Activated T-cell treated with anti-CD3 and anti-CD28 coated beads, Interleukin-2, amount 50 U/mL, for 24 hours (primary cell): ENCODE data around the gene CA12.
"Not testable (repeated sequence)": the region's sequence is repeated elsewhere in the genome, so short reads cannot be mapped to it uniquely, and the experiment has no call there.

ENCODE experiments used
- DNase-seq: peaks from one replicate; pipeline ENCODE4 v3.0.0-alpha.2; 2020
- H3K27ac Mint-ChIP-seq: 2 replicates; pipeline ENCODE4 v1.8.0; 2020; ENCODE audit warnings: mild to moderate bottlenecking, mixed read lengths
- H3K27me3 Mint-ChIP-seq: 2 replicates; pipeline ENCODE4 v1.8.0; 2020; ENCODE audit warnings: mixed read lengths
- H3K36me3 Mint-ChIP-seq: 2 replicates; pipeline ENCODE4 v1.8.0; 2020; ENCODE audit warnings: low read depth, mixed read lengths
- H3K4me1 Mint-ChIP-seq: 2 replicates; pipeline ENCODE4 v1.8.0; 2020; ENCODE audit warnings: low read depth, mixed read lengths
- H3K4me3 Mint-ChIP-seq: 2 replicates; pipeline ENCODE4 v1.8.0; 2020; ENCODE audit warnings: mild to moderate bottlenecking, moderate library complexity, mixed read lengths
- H3K9me3 Mint-ChIP-seq: 2 replicates; pipeline ENCODE4 v1.8.0; 2020; ENCODE audit warnings: mixed read lengths

Gene CA12

GRCh38 chr15:63381301-63382204, at the start of gene CA12:
Gene CA12 (minus strand): TSS chr15:63381846. CDS start chr15:63381720, 126 bp downstream.
- Mint-ChIP-seq H3K9me3 (no peaks in the 10 kb centered on the region), H3K27me3 (peaks cover 87% of the 10 kb centered on the region), H3K4me3 (peak within 1 kb of the TSS; percentile 63), H3K36me3 (no peaks in the 10 kb centered on the region), H3K27ac (no peak within 1 kb of the TSS), H3K4me1 (peaks cover 31% of the 10 kb centered on the region)
- peak; percentile 49 for DNase-seq

GRCh38 chr15:63430766-63431451, 49.3 kb upstream of the CA12 start:
- no peaks in the 10 kb centered on the region for H3K36me3 Mint-ChIP-seq

DNA sequence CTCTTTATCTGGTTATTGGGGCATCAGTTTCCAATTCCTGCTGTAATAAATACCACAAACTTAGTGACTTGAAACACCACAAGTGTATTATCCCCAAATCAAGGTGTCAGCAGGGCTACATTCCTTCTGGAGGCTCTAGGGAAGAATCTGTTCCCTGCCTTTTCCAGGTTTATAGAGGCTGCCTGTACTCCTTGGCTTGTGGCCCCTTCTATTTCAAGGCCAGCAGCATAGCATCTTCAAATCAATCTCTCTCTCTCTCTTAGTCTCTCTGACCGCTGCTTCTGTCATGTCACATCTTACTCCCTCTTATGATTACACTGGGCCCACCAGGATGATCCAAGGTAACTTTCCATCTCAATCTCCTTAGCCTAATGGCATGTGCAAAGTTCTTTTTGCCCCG, 44.9 kb upstream of the CA12 start:
- Mint-ChIP-seq H3K36me3 (no peaks in the 10 kb centered on the region), H3K4me3 (no peak overlapping the region), H3K27me3 (no peaks in the 10 kb centered on the region), H3K4me1 (no peaks in the 10 kb centered on the region), H3K9me3 (peaks cover 2% of the 10 kb centered on the region), H3K27ac (no peak overlapping the region)
- no peak for DNase-seq

More at GRCh38 chr15:63430766-63431451, 49.3 kb upstream of the CA12 start:
- Mint-ChIP-seq H3K4me1 (peaks cover 2% of the 10 kb centered on the region), H3K4me3 (no peak overlapping the region), H3K27me3 (no peaks in the 10 kb centered on the region), H3K27ac (no peak overlapping the region), H3K9me3 (peaks cover 2% of the 10 kb centered on the region)
- no peak for DNase-seq

DNA sequence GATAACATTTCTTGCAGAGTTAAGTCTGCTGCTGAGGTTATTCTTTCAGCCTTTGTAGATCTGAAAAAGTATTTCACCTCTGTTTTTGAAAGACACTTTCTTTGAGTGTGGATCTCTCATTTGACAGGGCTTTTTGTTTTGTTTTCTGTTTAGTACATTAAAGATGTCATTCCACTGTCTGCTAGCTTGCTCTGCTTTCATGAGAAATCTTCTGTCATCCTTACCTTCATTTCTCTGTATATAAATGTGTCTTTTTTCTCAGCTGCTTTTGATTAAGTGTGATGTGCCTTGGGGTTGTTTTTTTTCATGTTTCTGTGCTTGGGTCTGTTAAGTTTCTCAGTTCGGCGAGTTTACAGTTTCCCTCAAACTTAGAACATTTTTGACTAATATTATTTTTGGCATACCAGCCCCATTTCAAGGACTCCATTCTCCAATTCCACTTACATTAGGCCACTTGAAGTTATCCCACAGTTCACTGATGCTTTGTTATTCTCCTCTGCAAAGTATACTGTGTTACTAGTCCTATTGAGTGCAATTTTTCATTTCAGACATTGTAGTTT, 43.9 kb upstream of the CA12 start:
- H3K27me3 Mint-ChIP-seq, result no peaks in the 10 kb centered on the region
- no peak for DNase-seq
- H3K4me3 Mint-ChIP-seq, result no peak overlapping the region
- H3K27ac Mint-ChIP-seq, result no peak overlapping the region
- peaks cover under 1% of the 10 kb centered on the region for H3K4me1 Mint-ChIP-seq
- H3K9me3 Mint-ChIP-seq, result peaks cover 2% of the 10 kb centered on the region
- no peaks in the 10 kb centered on the region for H3K36me3 Mint-ChIP-seq

GRCh38 chr15:63422891-63423590, 41.4 kb upstream of the CA12 start:
- no peak for DNase-seq
- no peak overlapping the region for H3K4me3 Mint-ChIP-seq
- no peaks in the 10 kb centered on the region for H3K27me3 Mint-ChIP-seq
- no peak overlapping the region for H3K27ac Mint-ChIP-seq
- H3K36me3 Mint-ChIP-seq, result no peaks in the 10 kb centered on the region
- H3K9me3 Mint-ChIP-seq, result peaks cover 2% of the 10 kb centered on the region
- H3K4me1 Mint-ChIP-seq, result peaks cover 3% of the 10 kb centered on the region

DNA sequence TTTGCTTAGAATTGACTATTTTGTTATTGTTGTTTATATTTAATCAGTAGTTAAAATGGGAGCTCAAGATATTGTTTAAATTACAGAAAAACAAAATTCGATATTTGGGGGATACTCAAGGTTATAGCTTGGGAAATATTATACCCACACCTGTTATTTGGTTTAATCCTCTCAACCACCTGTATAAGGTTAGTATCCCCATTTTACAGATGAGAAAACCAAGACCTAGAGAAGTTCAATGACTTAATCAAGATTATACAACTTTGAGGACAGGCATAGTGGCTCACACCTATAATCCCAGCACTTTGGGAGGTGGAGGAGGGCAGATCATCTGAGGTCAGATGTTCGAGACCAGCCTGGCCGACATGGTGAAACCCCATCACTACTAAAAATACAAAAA, 39.8 kb upstream of the CA12 start:
- Mint-ChIP-seq H3K27ac (no peak overlapping the region), H3K4me1 (peaks cover 3% of the 10 kb centered on the region), H3K4me3 (no peak overlapping the region), H3K27me3 (no peaks in the 10 kb centered on the region), H3K9me3 (no peaks in the 10 kb centered on the region), H3K36me3 (no peaks in the 10 kb centered on the region)
- DNase-seq, result no peak

GRCh38 chr15:63420333-63420747, 38.7 kb upstream of the CA12 start:
- H3K27me3 Mint-ChIP-seq, result no peaks in the 10 kb centered on the region
- H3K27ac Mint-ChIP-seq, result no peak overlapping the region
- H3K9me3 Mint-ChIP-seq, result no peaks in the 10 kb centered on the region
- DNase-seq, result no peak
- H3K36me3 Mint-ChIP-seq, result no peaks in the 10 kb centered on the region
- H3K4me1 Mint-ChIP-seq, result peaks cover 3% of the 10 kb centered on the region
- no peak overlapping the region for H3K4me3 Mint-ChIP-seq

GRCh38 chr15:63418811-63419210, 37.2 kb upstream of the CA12 start:
- H3K9me3 Mint-ChIP-seq, result no peaks in the 10 kb centered on the region
- no peaks in the 10 kb centered on the region for H3K36me3 Mint-ChIP-seq
- H3K4me1 Mint-ChIP-seq, result peaks cover 8% of the 10 kb centered on the region

DNA sequence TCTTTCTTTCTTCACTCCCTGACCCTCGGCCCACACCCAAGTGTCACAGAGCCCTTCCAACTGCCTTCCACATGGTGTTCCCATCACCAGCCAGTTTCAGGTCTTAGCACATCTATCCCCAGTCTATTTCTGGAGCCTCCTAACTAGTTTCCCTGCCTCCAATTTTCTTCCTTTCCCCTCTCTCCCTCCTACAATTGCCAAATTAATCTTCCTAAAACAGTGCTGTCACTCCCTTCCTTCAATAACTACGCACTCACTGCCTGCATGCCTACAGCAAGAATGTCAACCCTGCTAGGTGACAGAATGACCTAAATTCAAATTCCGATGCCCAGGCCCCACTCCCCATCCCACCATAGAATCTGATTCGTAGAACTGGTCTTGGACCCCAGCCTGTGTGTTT, 36.1 kb upstream of the CA12 start:
- peaks cover 10% of the 10 kb centered on the region for H3K4me1 Mint-ChIP-seq
- no peaks in the 10 kb centered on the region for H3K9me3 Mint-ChIP-seq
- no peaks in the 10 kb centered on the region for H3K27me3 Mint-ChIP-seq
- no peak overlapping the region for H3K4me3 Mint-ChIP-seq
- DNase-seq, result no peak
- no peaks in the 10 kb centered on the region for H3K36me3 Mint-ChIP-seq
- H3K27ac Mint-ChIP-seq, result no peak overlapping the region

More at GRCh38 chr15:63418811-63419210, 37.2 kb upstream of the CA12 start:
- no peak for DNase-seq
- no peak overlapping the region for H3K27ac Mint-ChIP-seq
- no peak overlapping the region for H3K4me3 Mint-ChIP-seq
- H3K27me3 Mint-ChIP-seq, result no peaks in the 10 kb centered on the region

DNA sequence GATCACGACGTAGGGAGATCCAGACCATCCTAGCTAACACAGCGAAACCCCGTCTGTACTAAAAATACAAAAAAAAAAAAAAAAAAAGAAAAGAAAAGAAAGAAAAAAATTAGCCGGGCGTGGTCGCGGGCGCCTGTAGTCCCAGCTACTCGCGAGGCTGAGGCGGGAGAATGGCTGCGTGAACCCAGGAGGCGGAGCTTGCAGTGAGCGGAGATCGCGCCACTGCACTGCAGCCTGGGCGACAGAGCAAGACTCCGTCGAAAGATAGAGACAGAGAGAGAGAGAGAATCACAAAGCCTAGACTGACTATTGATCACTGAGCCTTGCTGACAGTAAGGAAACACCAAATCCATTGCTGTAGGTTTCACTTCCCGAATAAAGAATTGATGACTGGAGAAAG, 35.6 kb upstream of the CA12 start:
- DNase-seq, H3K27me3 Mint-ChIP-seq, H3K27ac Mint-ChIP-seq, H3K36me3 Mint-ChIP-seq, H3K4me3 Mint-ChIP-seq, H3K9me3 Mint-ChIP-seq: not testable (repeated sequence)
- peaks cover 10% of the 10 kb centered on the region for H3K4me1 Mint-ChIP-seq

DNA sequence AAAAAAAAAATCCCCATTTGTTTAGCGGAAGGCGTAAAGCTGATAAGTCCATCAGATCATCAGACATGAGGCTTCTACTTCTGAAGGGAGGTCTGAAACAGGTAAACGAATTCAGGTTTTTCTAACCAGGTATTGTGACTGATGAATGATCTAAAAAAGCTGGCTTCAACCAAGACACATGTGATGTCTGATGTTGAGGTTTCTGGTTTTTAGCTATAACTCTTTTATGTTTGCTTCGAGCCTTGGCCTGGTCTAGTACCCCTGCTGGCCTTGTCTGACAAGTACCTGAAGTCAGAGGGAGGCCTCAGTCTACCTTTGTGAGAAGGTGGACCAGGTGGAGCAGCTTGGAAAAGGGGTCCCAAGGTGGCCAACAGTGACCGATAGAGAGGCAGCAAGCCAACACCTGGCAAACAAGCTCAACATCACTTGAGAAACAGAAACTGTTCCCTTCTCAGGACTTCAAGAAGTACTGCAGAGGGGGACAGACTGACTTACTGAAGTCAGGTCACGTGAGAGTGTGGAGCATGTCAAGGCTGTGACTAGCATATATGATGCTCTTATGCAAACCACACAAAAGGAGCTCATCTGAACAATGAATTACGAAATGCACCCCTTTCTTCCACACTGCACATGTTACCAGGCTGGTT, 33.0 kb upstream of the CA12 start:
- Mint-ChIP-seq H3K27ac (no peak overlapping the region), H3K27me3 (no peaks in the 10 kb centered on the region), H3K9me3 (no peaks in the 10 kb centered on the region), H3K36me3 (no peaks in the 10 kb centered on the region), H3K4me1 (peaks cover 7% of the 10 kb centered on the region), H3K4me3 (no peak overlapping the region)
- DNase-seq, result no peak

DNA sequence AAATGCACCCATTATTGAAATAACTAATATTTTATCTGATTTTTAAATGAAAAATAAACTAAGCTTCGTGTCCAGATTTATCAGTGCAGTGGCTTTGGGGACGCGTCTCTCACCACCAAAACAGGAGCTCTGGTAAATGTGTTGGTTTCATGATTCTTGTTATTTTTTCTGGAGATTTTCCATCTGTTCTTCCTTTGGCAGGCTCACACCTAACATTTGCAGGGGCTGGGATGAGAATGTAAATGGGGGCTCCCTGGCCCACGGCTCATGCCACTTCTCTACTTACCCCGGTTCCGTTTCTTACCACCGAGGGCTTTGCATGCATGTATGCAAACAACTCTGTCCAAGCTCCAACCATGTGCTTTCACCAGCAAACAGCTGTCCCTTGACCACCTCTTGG, 30.9 kb upstream of the CA12 start:
- Mint-ChIP-seq H3K27me3 (no peaks in the 10 kb centered on the region), H3K36me3 (no peaks in the 10 kb centered on the region), H3K4me3 (no peak overlapping the region), H3K9me3 (no peaks in the 10 kb centered on the region), H3K27ac (no peak overlapping the region), H3K4me1 (peaks cover 7% of the 10 kb centered on the region)
- DNase-seq, result no peak

DNA sequence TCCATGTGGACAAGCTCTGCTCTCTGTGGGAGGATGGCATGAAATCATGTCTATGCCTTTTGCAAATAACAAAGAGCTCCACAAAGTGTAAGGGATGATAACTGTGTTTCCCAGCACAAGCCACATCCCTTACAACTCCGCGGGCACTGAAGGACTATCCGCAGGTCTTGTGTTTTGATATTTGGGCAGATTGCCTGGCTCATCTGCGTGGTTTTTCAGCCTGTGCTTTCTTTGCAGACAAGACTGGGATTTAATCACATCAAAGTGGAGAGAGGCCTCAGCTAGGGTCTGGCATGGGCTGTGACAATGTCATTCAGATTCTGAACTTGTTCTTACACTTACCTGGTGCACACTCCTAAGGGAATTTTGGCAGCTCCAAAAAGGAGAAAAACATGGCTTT, 30.2 kb upstream of the CA12 start:
- peaks cover 7% of the 10 kb centered on the region for H3K4me1 Mint-ChIP-seq
- no peaks in the 10 kb centered on the region for H3K36me3 Mint-ChIP-seq

DNA sequence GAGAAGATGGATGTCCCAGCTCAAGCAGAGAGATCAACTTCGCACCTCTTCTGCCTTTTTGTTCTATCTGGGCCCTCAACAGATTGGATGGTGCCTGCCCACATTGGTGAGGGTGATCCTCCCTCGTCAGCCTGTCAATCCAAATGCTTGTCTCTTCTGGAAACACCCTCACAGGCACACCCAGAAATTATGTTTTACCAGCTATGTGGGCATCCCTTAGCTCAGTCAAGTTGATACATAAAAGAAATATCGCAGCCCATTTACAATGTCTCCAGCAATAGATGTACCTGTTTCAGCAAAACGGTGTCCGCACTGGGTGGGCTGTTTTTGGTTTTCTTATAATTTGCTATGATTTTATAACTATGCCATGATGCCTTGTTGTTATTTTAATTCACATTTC, 27.5 kb upstream of the CA12 start:
- Mint-ChIP-seq H3K27me3 (no peaks in the 10 kb centered on the region), H3K36me3 (no peaks in the 10 kb centered on the region), H3K27ac (no peak overlapping the region), H3K9me3 (no peaks in the 10 kb centered on the region), H3K4me1 (peaks cover 7% of the 10 kb centered on the region), H3K4me3 (no peak overlapping the region)
- no peak for DNase-seq

More for the DNA sequence above, 30.2 kb upstream of the CA12 start:
- no peak for DNase-seq
- Mint-ChIP-seq H3K4me3 (no peak overlapping the region), H3K27me3 (no peaks in the 10 kb centered on the region), H3K27ac (no peak overlapping the region), H3K9me3 (no peaks in the 10 kb centered on the region)
